Caco-2 (cell line): Measurements from ENCODE around the gene MPHOSPH10. TPM values are rescaled to one million over a fixed set of nuclear protein-coding genes. Genes with fewer than 3 reads are reported as not detected.

ENCODE experiments used
- BruUV-seq: library from RNA; stranded (reverse); fragments of 400-500 nt; replicated peaks from 2 replicates; lab custom pipeline; 2021; lab: Mats Ljungman, UMichigan
- CTCF ChIA-PET: fragments of 300-600 bp; sonication (Branson Sonifier 250); formaldehyde crosslinking; loops from one replicate; lab custom pipeline; 2022; ENCODE audit warnings: antibody characterized with exemption; lab: Charles Lee
- POLR2A ChIA-PET: fragments of 300-600 bp; sonication (Branson Sonifier 250); formaldehyde crosslinking; loops from one replicate; lab custom pipeline; 2022; ENCODE audit warnings: antibody characterized with exemption; lab: Charles Lee
- DNase-seq, 2 experiments: peaks; one replicate each; pipeline versions ENCODE4 v3.0.0 to v3.0.0-alpha.2; 2020 to 2022
- H3K27me3 ChIP-seq: replicated peaks from 2 replicates; pipeline ENCODE4 v1.6.0; 2011; ENCODE audit warnings: low read length; ENCODE audit not compliant: control insufficient read depth, insufficient read depth
- H3K36me3 ChIP-seq: 2 replicates; pipeline ENCODE4 v1.5.1; 2011; ENCODE audit warnings: low read length; ENCODE audit not compliant: control insufficient read depth, insufficient read depth
- H3K4me1 ChIP-seq: fragments of 250-450 bp; sonication (Bioruptor Pico); 2 replicates; pipeline ENCODE4 v1.5.1; 2020; ENCODE audit warnings: mild to moderate bottlenecking
- H3K4me3 ChIP-seq: 2 replicates; pipeline ENCODE4 v1.5.1; 2011; ENCODE audit warnings: low read depth, mild to moderate bottlenecking, control low read depth, low read length
- H3K9me3 ChIP-seq: fragments of 250-450 bp; sonication (Bioruptor Pico); 2 replicates; pipeline ENCODE4 v1.5.1; 2020; ENCODE audit warnings: mild to moderate bottlenecking, moderate library complexity
- H3K27ac Mint-ChIP-seq: one replicate; pipeline ENCODE4 v1.8.0; 2022; ENCODE audit warnings: mixed read lengths; ENCODE audit not compliant: unreplicated experiment
- H3K27me3 Mint-ChIP-seq: one replicate; pipeline ENCODE4 v1.8.0; 2022; ENCODE audit warnings: mixed read lengths; ENCODE audit not compliant: insufficient read depth, unreplicated experiment
- H3K36me3 Mint-ChIP-seq: one replicate; pipeline ENCODE4 v1.8.0; 2022; ENCODE audit warnings: mild to moderate bottlenecking, mixed read lengths; ENCODE audit not compliant: insufficient read depth, unreplicated experiment
- H3K4me1 Mint-ChIP-seq: one replicate; pipeline ENCODE4 v1.8.0; 2022; ENCODE audit warnings: low read depth, mixed read lengths; ENCODE audit not compliant: unreplicated experiment
- H3K4me3 Mint-ChIP-seq: one replicate; pipeline ENCODE4 v1.8.0; 2022; ENCODE audit warnings: mild to moderate bottlenecking, moderate library complexity, mixed read lengths; ENCODE audit not compliant: unreplicated experiment
- H3K9me3 Mint-ChIP-seq: one replicate; pipeline ENCODE4 v1.8.0; 2022; ENCODE audit warnings: mixed read lengths; ENCODE audit not compliant: unreplicated experiment
- intact Hi-C: fragments of 100-400 bp; cut with micrococcal nuclease; formaldehyde crosslinking; loops from one replicate; pipeline ENCODE4 v1.10.0; 2022; ENCODE audit not compliant: unreplicated experiment
- total RNA-seq: library from RNA; stranded (reverse); gene quantifications from 2 replicates; pipeline ENCODE4 v1.2.3, GENCODE V29; 2022
- TF ChIP-seq, protein P1 (sequence below), 2 experiments: fragments of 200-600 bp in 1 of 2; IDR thresholded peaks; 1 replicate in 1 of 2; 2 replicates in 1 of 2; pipeline versions ENCODE4 v1.5.1 to v1.8.0; 2011 to 2022; ENCODE audit warnings: antibody characterized with exemption in 1 of 2, control low read depth in 1 of 2, inconsistent platforms in 1 of 2, low read depth in 1 of 2, low read length in 1 of 2, mild to moderate bottlenecking in 1 of 2, moderate library complexity in 1 of 2; ENCODE audit not compliant: insufficient read depth in 1 of 2, severe bottlenecking in 1 of 2, unreplicated experiment in 1 of 2

Gene MPHOSPH10
- total RNA-seq, 1 experiment from 2014 or later, result 57.8 TPM

DNA sequence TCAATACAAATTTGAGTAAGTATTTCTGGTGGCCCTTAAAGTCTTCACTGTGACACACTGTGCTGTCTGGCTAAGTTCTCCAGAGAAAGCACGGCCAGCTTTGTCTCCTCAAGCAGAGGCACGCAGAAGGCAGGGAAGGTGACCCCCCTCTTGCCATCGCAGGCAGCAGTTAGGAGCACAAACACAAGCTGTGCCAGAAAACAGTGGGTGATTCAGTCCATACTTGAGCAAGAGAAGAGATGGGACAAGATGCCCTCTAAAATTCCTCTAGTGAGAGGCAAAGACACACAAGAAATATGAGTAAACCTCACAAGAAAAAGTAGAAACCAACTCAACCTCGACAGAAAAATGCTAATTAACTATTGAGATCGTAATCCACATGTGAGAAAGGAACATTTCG, 10.2 kb upstream of the MPHOSPH10 start:
- intact Hi-C loops, result no loop called here
- Mint-ChIP-seq H3K4me1 (no peaks in the 10 kb centered on the region), H3K36me3 (peaks cover 32% of the 10 kb centered on the region), H3K9me3 (peaks cover 11% of the 10 kb centered on the region), H3K27ac (no peak overlapping the region), H3K4me3 (no peak overlapping the region), H3K27me3 (no peaks in the 10 kb centered on the region)
- Histone ChIP-seq H3K36me3 (no peaks in the 10 kb centered on the region; the same call in 1 of the 2 replicates), H3K4me3 (no peak overlapping the region), H3K9me3 (peaks cover 4% of the 10 kb centered on the region; the same call in 1 of the 2 replicates), H3K27me3 (no peaks in the 10 kb centered on the region), H3K4me1 (no peaks in the 10 kb centered on the region)
- no peak for DNase-seq
- CTCF ChIA-PET, result no interaction called here
- TF ChIP-seq, protein P1, sequence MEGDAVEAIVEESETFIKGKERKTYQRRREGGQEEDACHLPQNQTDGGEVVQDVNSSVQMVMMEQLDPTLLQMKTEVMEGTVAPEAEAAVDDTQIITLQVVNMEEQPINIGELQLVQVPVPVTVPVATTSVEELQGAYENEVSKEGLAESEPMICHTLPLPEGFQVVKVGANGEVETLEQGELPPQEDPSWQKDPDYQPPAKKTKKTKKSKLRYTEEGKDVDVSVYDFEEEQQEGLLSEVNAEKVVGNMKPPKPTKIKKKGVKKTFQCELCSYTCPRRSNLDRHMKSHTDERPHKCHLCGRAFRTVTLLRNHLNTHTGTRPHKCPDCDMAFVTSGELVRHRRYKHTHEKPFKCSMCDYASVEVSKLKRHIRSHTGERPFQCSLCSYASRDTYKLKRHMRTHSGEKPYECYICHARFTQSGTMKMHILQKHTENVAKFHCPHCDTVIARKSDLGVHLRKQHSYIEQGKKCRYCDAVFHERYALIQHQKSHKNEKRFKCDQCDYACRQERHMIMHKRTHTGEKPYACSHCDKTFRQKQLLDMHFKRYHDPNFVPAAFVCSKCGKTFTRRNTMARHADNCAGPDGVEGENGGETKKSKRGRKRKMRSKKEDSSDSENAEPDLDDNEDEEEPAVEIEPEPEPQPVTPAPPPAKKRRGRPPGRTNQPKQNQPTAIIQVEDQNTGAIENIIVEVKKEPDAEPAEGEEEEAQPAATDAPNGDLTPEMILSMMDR (IDR thresholded peaks at IDR 0.05; ENCODE audit: insufficient read depth in 1 of 2, low read depth in 1 of 2, low read length in 1 of 2, severe bottlenecking in 1 of 2, unreplicated experiment in 1 of 2), result no peak
- no TSS peak for BruUV-seq
- POLR2A ChIA-PET, result no interaction called here

DNA sequence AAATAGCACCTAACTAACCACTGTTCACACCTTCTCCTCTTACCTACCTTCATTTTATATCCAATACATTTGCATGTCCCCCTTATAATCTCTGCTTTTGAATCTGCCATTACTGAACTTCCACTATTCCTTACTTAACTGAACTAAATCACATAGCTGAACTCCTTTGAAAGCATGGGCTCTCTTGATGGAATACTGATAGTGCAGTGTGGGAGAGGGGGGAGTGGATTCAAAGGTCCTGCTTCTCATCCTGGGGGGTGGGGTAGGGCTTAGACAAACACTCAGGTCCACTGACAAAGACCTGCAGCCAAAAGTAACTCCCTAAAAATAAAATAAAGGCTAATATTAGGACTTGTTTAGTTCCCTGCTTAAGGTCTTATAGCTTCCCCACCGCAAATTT, 9.0 kb upstream of the MPHOSPH10 start:
- Mint-ChIP-seq H3K9me3 (peaks cover 11% of the 10 kb centered on the region), H3K27ac (no peak overlapping the region), H3K4me1 (no peaks in the 10 kb centered on the region), H3K27me3 (no peaks in the 10 kb centered on the region), H3K4me3 (no peak overlapping the region), H3K36me3 (peaks cover 26% of the 10 kb centered on the region)
- ChIA-PET CTCF (no interaction called here), POLR2A (no interaction called here)
- H3K27me3 ChIP-seq, result no peaks in the 10 kb centered on the region
- H3K9me3 ChIP-seq, result peaks cover 4% of the 10 kb centered on the region; the same call in 1 of the 2 replicates
- DNase-seq, result no peak
- no peaks in the 10 kb centered on the region; the same call in 1 of the 2 replicates for H3K36me3 ChIP-seq
- no TSS peak for BruUV-seq
- TF ChIP-seq, protein P1 (IDR thresholded peaks at IDR 0.05; ENCODE audit: insufficient read depth in 1 of 2, low read depth in 1 of 2, low read length in 1 of 2, severe bottlenecking in 1 of 2, unreplicated experiment in 1 of 2), result no peak
- H3K4me3 ChIP-seq, result no peak overlapping the region
- H3K4me1 ChIP-seq, result no peaks in the 10 kb centered on the region
- intact Hi-C loops, result no loop called here

DNA sequence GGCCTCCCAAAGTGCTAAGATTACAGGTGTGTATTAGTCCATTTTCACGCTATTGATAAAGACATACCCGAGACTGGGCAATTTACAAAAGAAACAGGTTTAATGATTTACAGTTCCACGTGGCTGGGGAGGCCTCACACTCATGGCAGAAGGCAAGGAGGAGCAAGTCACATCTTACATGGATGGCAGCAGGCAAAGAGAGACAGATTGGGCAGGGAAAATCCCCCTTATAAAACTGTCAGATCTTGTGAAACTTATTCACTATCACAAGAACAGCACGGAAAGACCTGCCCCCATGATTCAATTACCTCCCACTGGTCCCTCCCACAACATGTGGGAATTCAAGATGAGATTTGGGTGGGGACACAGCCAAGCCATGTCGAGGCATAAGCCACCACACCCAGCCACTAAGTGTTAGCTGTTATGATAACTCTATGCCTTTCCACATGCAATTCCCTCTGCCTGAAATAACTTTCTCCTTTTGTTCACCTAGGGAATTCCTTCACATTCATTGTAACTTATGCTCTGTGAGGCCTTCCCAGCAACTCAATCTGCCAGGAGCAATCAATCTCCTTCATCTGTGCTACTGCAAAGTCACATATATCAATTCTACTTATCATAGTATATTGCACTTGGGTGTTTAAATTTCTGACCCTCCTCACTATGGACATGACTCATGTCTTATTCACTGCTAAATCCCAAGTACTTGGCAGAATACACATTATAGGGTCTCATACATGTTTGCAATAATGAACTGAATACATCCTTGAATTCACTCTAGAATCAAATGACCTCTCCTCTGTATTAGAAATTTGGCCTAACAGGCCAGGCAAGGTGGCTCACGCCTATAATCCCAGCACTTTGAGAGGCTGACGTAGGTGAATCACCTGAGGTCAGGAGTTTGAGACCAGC, 7.8 kb upstream of the MPHOSPH10 start:
- CTCF ChIA-PET, result no interaction called here
- no peaks in the 10 kb centered on the region for H3K27me3 ChIP-seq
- intact Hi-C loops, result no loop called here
- TF ChIP-seq, protein P1 (IDR thresholded peaks at IDR 0.05; ENCODE audit: insufficient read depth in 1 of 2, low read depth in 1 of 2, low read length in 1 of 2, severe bottlenecking in 1 of 2, unreplicated experiment in 1 of 2), result no peak
- no peak for DNase-seq
- POLR2A ChIA-PET, result no interaction called here
- no TSS peak for BruUV-seq
- H3K36me3 ChIP-seq, result no peaks in the 10 kb centered on the region; the same call in 1 of the 2 replicates
- Mint-ChIP-seq H3K36me3 (peaks cover 25% of the 10 kb centered on the region), H3K9me3 (peaks cover 11% of the 10 kb centered on the region), H3K4me1 (no peaks in the 10 kb centered on the region), H3K27ac (no peak overlapping the region), H3K4me3 (no peak overlapping the region), H3K27me3 (no peaks in the 10 kb centered on the region)
- H3K4me1 ChIP-seq, result no peaks in the 10 kb centered on the region
- H3K9me3 ChIP-seq, result peaks cover 4% of the 10 kb centered on the region; the same call in 1 of the 2 replicates
- no peak overlapping the region for H3K4me3 ChIP-seq
